GM12878 (cell line): ENCODE measurements around the gene SPHK2. TPM values are rescaled to one million over a fixed set of nuclear protein-coding genes. Genes with fewer than 3 reads are reported as not detected.

Experiments used
- ATAC-seq: fragments of 200-7000 bp; cut with Tn5 transposase; 3 replicates; pipeline ENCODE4 v1.9.1; 2020; ENCODE audit warnings: mild to moderate bottlenecking, moderate library complexity
- BruUV-seq: library from RNA; stranded (reverse); fragments of 400-500 nt; replicated peaks from 2 replicates; lab custom pipeline; 2021; lab: Mats Ljungman, UMichigan
- CTCF ChIA-PET: fragments of 300-600 bp; sonication (Branson Sonifier 250); formaldehyde crosslinking; extraction: SDS; loops from one replicate; lab custom pipeline; 2021; ENCODE audit warnings: inconsistent platforms; lab: Yijun Ruan, JAX
- POLR2A ChIA-PET: fragments of 350-600 bp; formaldehyde crosslinking; extraction: SDS; loops from one replicate; lab custom pipeline; 2021; ENCODE audit warnings: inconsistent platforms; lab: Charles Lee
- RAD21 ChIA-PET: fragments of 300-600 bp; sonication (Branson Sonifier 250); formaldehyde crosslinking; loops from one replicate; lab custom pipeline; 2023; ENCODE audit warnings: antibody characterized with exemption; ENCODE audit not compliant: unreplicated experiment; lab: Charles Lee
- SMC1A ChIA-PET: fragments of 300-600 bp; sonication (Branson Sonifier 250); formaldehyde crosslinking; loops from one replicate; lab custom pipeline; 2023; ENCODE audit not compliant: unreplicated experiment, uncharacterized antibody; lab: Charles Lee
- DNase-seq: peaks from one replicate; pipeline ENCODE4 v3.0.0-alpha.2; 2011; ENCODE audit warnings: low read depth, low spot score
- FAIRE-seq: peaks from 3 replicates; lab custom pipeline; 2011; peaks lifted over from hg19 to GRCh38; lab: Jason Lieb, UNC
- H2AFZ ChIP-seq: 2 replicates; pipeline ENCODE4 v1.6.0; 2011; ENCODE audit warnings: low read depth, low read length, control low read depth; ENCODE audit not compliant: control insufficient read depth
- H3K27ac ChIP-seq: 2 replicates; pipeline ENCODE4 v1.5.1; 2011; ENCODE audit warnings: control low read depth; ENCODE audit not compliant: control insufficient read depth, insufficient read depth
- H3K27me3 ChIP-seq, 2 experiments: replicated peaks in 1 of 2; 2 replicates each; pipeline versions ENCODE4 v1.6.0 to v1.6.1; 2011; ENCODE audit warnings: low read length in 1 of 2; ENCODE audit not compliant: control insufficient read depth in 2 of 2, insufficient read depth in 2 of 2
- H3K36me3 ChIP-seq, 2 experiments: 2 replicates each; pipeline ENCODE4 v1.5.1; 2011; ENCODE audit warnings: low read length in 1 of 2; ENCODE audit not compliant: control insufficient read depth in 2 of 2, insufficient read depth in 2 of 2
- H3K4me1 ChIP-seq: 2 replicates; pipeline ENCODE4 v1.6.1; 2011; ENCODE audit warnings: mild to moderate bottlenecking, low read length, moderate library complexity, mixed read lengths; ENCODE audit not compliant: control insufficient read depth, insufficient read depth
- H3K4me2 ChIP-seq: 2 replicates; pipeline ENCODE4 v1.6.0; 2011; ENCODE audit warnings: control low read depth; ENCODE audit not compliant: control insufficient read depth, insufficient read depth
- H3K4me3 ChIP-seq: fragments of 200-600 bp; sonication (generic); 2 replicates; pipeline ENCODE4 v1.5.1; 2016
- H3K79me2 ChIP-seq: 2 replicates; pipeline ENCODE4 v1.6.0; 2011; ENCODE audit warnings: low read length; ENCODE audit not compliant: control insufficient read depth, insufficient read depth
- H3K9ac ChIP-seq: 2 replicates; pipeline ENCODE4 v1.8.0; 2011; ENCODE audit warnings: low read length, control low read depth, mixed read lengths; ENCODE audit not compliant: control insufficient read depth, insufficient read depth
- H3K9me3 ChIP-seq: replicated peaks from 3 replicates; pipeline ENCODE4 v1.5.1; 2011; ENCODE audit warnings: mild to moderate bottlenecking, low read length; ENCODE audit not compliant: control insufficient read depth, insufficient read depth
- H4K20me1 ChIP-seq: 2 replicates; pipeline ENCODE4 v1.6.0; 2011; ENCODE audit not compliant: control insufficient read depth, insufficient read depth
- BRCA1 ChIP-seq: IDR thresholded peaks from 2 replicates; pipeline ENCODE4 v1.6.1; 2011; ENCODE audit warnings: low read depth, low read length, improper control_type of control experiment
- CREB1 ChIP-seq: IDR thresholded peaks from 2 replicates; pipeline ENCODE4 v1.6.1; 2012; ENCODE audit warnings: low read depth, mild to moderate bottlenecking, inconsistent platforms
- CTCF ChIP-seq, 3 experiments: IDR thresholded peaks in 2 of 3; conservative IDR thresholded peaks in 1 of 3; 2 replicates each; pipeline ENCODE4 v1.5.1; 2011; ENCODE audit warnings: low read depth in 3 of 3, low read length in 3 of 3, mild to moderate bottlenecking in 3 of 3, control low read depth in 2 of 3, moderate library complexity in 2 of 3, inconsistent platforms in 1 of 3, mixed read lengths in 1 of 3; ENCODE audit not compliant: control insufficient read depth in 2 of 3, insufficient read depth in 1 of 3; ENCODE audit errors: extremely low read depth in 1 of 3
- EGR1 ChIP-seq, 2 experiments: IDR thresholded peaks; 1 replicate in 1 of 2; 2 replicates in 1 of 2; pipeline ENCODE4 v1.6.1; 2011 to 2012; ENCODE audit warnings: low read depth in 2 of 2, low read length in 2 of 2, borderline replicate concordance in 1 of 2, mild to moderate bottlenecking in 1 of 2, moderate library complexity in 1 of 2
- IKZF2 ChIP-seq, 2 experiments: fragments of 450-650 bp; IDR thresholded peaks; 2 replicates each; pipeline ENCODE4 v1.6.1; 2017; ENCODE audit warnings: mild to moderate bottlenecking in 2 of 2, moderate library complexity in 2 of 2
- IRF4 ChIP-seq: IDR thresholded peaks from 2 replicates; pipeline ENCODE4 v1.6.1; 2011; ENCODE audit warnings: low read depth, low read length
- KDM1A ChIP-seq: fragments of 200-600 bp; sonication (generic); IDR thresholded peaks from 2 replicates; pipeline ENCODE4 v1.6.1; 2016; ENCODE audit warnings: borderline replicate concordance
- MEF2A ChIP-seq: IDR thresholded peaks from 2 replicates; pipeline ENCODE4 v1.6.1; 2011; ENCODE audit warnings: low read depth, mild to moderate bottlenecking, low read length, moderate library complexity; ENCODE audit not compliant: insufficient read depth
- MLLT1 ChIP-seq: fragments of 450-650 bp; IDR thresholded peaks from 2 replicates; pipeline ENCODE4 v1.6.1; 2016; ENCODE audit warnings: mild to moderate bottlenecking
- NR2C2 ChIP-seq: IDR thresholded peaks from 2 replicates; pipeline ENCODE4 v1.6.1; 2011; ENCODE audit warnings: borderline replicate concordance, low read depth; ENCODE audit not compliant: control insufficient read depth, insufficient read length
- RB1 ChIP-seq: fragments of 450-650 bp; formaldehyde crosslinking; IDR thresholded peaks from 2 replicates; pipeline ENCODE4 v1.6.1; 2017; ENCODE audit warnings: mild to moderate bottlenecking, borderline replicate concordance
- SMAD1 ChIP-seq: fragments of 450-650 bp; IDR thresholded peaks from 2 replicates; pipeline ENCODE4 v1.6.1; 2018; ENCODE audit warnings: mild to moderate bottlenecking, low read depth; ENCODE audit not compliant: partially characterized antibody
- SUPT20H ChIP-seq: IDR thresholded peaks from 2 replicates; pipeline ENCODE4 v1.6.1; 2011; ENCODE audit warnings: low read depth, mild to moderate bottlenecking, low read length, moderate library complexity, borderline replicate concordance; ENCODE audit not compliant: control insufficient read depth
- ZBED1 ChIP-seq: IDR thresholded peaks from 2 replicates; pipeline ENCODE4 v1.6.1; 2016; ENCODE audit warnings: borderline replicate concordance
- ZBTB33 ChIP-seq: fragments of 450-650 bp; IDR thresholded peaks from 2 replicates; pipeline ENCODE4 v1.6.1; 2017; ENCODE audit warnings: mild to moderate bottlenecking
- ZBTB4 ChIP-seq: fragments of 450-650 bp; formaldehyde crosslinking; IDR thresholded peaks from 2 replicates; pipeline ENCODE4 v1.4.0; 2022; ENCODE audit warnings: mild to moderate bottlenecking, moderate library complexity
- WGBS: methylation state at CpG from one replicate; pipeline ENCODE4 v1.1.6; 2016; ENCODE audit warnings: low lambda C conversion rate; ENCODE audit not compliant: insufficient replicate concordance, insufficient coverage; ENCODE audit errors: missing lambda C conversion rate; 5-methylcytosine and 5-hydroxymethylcytosine counted together
- in situ Hi-C: fragments of 300-500 bp; cut with MboI; formaldehyde crosslinking; loops from 9 replicates; pipeline ENCODE4 v1.14.3; 2018; ENCODE audit warnings: mixed read lengths
- intact Hi-C: fragments of 100-400 bp; cut with micrococcal nuclease; formaldehyde crosslinking; loops from one replicate; pipeline ENCODE4 v1.14.2; 2022; ENCODE audit not compliant: unreplicated experiment
- polyA plus RNA-seq, 11 experiments: library from polyadenylated mRNA; depleted of rRNA in 4 of 11; unstranded in 6 of 11; stranded (reverse) in 5 of 11; fragments of >200 nt; fragmentation: Nextera tagmentation in 4 of 11; fragmentation: Illumina TruSeq in 1 of 11; extraction: Ambion mirVana in 4 of 11; extraction: Trizol in 1 of 11; gene quantifications; 1 replicate in 1 of 11; 2 replicates in 10 of 11; pipeline versions ENCODE4 v1.2.1 to v1.2.3, GENCODE V29; 2011 to 2016; ENCODE audit warnings: inconsistent platforms in 2 of 11, missing spikeins in 2 of 11, low read depth in 1 of 11
- total RNA-seq, 4 experiments: library from RNA; depleted of rRNA in 3 of 4; stranded (reverse); fragments of >200 nt in 3 of 4; fragmentation: Illumina TruSeq in 1 of 4; extraction: Trizol in 1 of 4; gene quantifications; 2 replicates each; pipeline versions ENCODE4 v1.2.1 to v1.2.3, GENCODE V29; 2013 to 2021

The SPHK2 gene
- total and polyA plus RNA-seq, 10 of the 15 experiments (the other 5 are each of a cell fraction or from before 2014, with no cell fraction given) = 0.37 to 40.5 (median 11.2) TPM

- ATAC-seq (no peak), FAIRE-seq (no peak), DNase-seq (no peak)
- ChIA-PET SMC1A (no interaction called here), CTCF (interaction anchor here (1.0 to 3.6 kb wide), 2 partner anchors 13 to 53 kb away, joined by 3 to 20 read pairs; no protein-coding TSS in a partner anchor), POLR2A (interaction anchor here (0.7 kb wide), 1 partner anchor 17 kb away, joined by 3 read pairs; no protein-coding TSS in a partner anchor), RAD21 (interaction anchor here (0.9 kb wide), 1 partner anchor 16 kb away, joined by 4 read pairs; the partner anchor contains the start of gene CA11)
- Histone ChIP-seq H2AFZ (no peak overlapping the region; the same call in 1 of the 2 replicates), H3K27me3 (no peaks in the 10 kb centered on the region), H3K27ac (no peak overlapping the region), H3K9ac (no peak overlapping the region), H3K4me3 (no peak overlapping the region), H3K9me3 (no peaks in the 10 kb centered on the region; the same call in 2 of the 3 replicates), H3K36me3 (no peaks in the 10 kb centered on the region), H3K4me2 (no peak overlapping the region), H3K4me1 (peaks cover 9% of the 10 kb centered on the region), H3K79me2 (no peaks in the 10 kb centered on the region), H4K20me1 (no peaks in the 10 kb centered on the region)
- intact Hi-C loops = loop anchor here (5.0 kb wide), 1 partner anchor 121 kb away; no protein-coding TSS in a partner anchor
- 90% methylated on average over 22 of the region's 50 CpGs for WGBS
- no TSS peak for BruUV-seq
- in situ Hi-C loops = no loop called here
- TF ChIP-seq SMAD1 (no peak), NR2C2 (no peak), MEF2A (no peak), SUPT20H (no peak), CTCF (IDR thresholded peaks at IDR 0.05 in 2 of 3, conservative IDR thresholded peaks at IDR 0.05 in 1 of 3; ENCODE audit: control insufficient read depth in 2 of 3, extremely low read depth in 1 of 3, insufficient read depth in 1 of 3, low read depth in 3 of 3, low read length in 3 of 3) (no peak), RB1 (no peak), ZBED1 (no peak), EGR1 (IDR thresholded peaks at IDR 0.05; ENCODE audit: borderline replicate concordance in 1 of 2, low read depth in 2 of 2, low read length in 2 of 2) (no peak), BRCA1 (no peak), CREB1 (no peak), ZBTB33 (no peak), KDM1A (no peak), ZBTB4 (CRISPR knock-in tag) (no peak), IKZF2 (IDR thresholded peaks at IDR 0.05) (no peak), MLLT1 (no peak), IRF4 (no peak)
These were observed 42.4 kb downstream of the SPHK2 start for GRCh38 chr19:48661711-48662090.
